Loucy (cell line): ENCODE results near the gene BABAM2.

Experiments used
- CTCF ChIP-seq: fragments of 200-600 bp; sonication (generic); conservative IDR thresholded peaks from 2 replicates; pipeline ENCODE4 v1.5.1; 2014; ENCODE audit warnings: mild to moderate bottlenecking, antibody characterized with exemption, low read length
- EZH2phosphoT487 ChIP-seq: fragments of 200-600 bp; IDR thresholded peaks from 2 replicates; pipeline ENCODE4 v1.6.1; 2018; ENCODE audit warnings: antibody characterized with exemption, mild to moderate bottlenecking, moderate library complexity, borderline replicate concordance

- TF ChIP-seq CTCF (no peak), EZH2phosphoT487 (no peak)
These were observed 446.6 kb downstream of the BABAM2 start for GRCh38 chr2:28336982-28337627.
